ENCODE results near the gene NGFR. TPM values are rescaled to one million over a fixed set of nuclear protein-coding genes. Genes with fewer than 3 reads are reported as not detected.

NGFR gene
- total and polyA plus RNA-seq, 9 of the 15 experiments (the other 6 are each of a cell fraction or from before 2014, with no cell fraction given), result 0.07 to 0.23 (median 0.13) TPM; not detected in 4

DNA sequence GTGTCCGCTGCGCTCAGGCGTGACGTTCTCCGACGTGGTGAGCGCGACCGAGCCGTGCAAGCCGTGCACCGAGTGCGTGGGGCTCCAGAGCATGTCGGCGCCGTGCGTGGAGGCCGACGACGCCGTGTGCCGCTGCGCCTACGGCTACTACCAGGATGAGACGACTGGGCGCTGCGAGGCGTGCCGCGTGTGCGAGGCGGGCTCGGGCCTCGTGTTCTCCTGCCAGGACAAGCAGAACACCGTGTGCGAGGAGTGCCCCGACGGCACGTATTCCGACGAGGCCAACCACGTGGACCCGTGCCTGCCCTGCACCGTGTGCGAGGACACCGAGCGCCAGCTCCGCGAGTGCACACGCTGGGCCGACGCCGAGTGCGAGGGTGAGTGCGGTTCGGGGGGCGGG, 11.2 kb downstream of the NGFR start:
- H2AFZ ChIP-seq (ENCODE audit: low read depth, low read length), result no peak overlapping the region
- peaks cover 11 to 67% of the 10 kb centered on the region in 2 experiments; a peak in 4 of 5 replicates for H3K27me3 ChIP-seq (ENCODE audit: control insufficient read depth in 2 of 2, insufficient read depth in 2 of 2, low read length in 2 of 2)
- H3K4me1 ChIP-seq (replicated peaks in 1 of 2; ENCODE audit: control insufficient read depth in 2 of 2, insufficient read depth in 2 of 2, low read length in 2 of 2), result peaks cover 0 to 7% of the 10 kb centered on the region in 2 experiments; a peak in 2 of 5 replicates
- no peaks in the 10 kb centered on the region for H3K9me3 ChIP-seq (replicated peaks; ENCODE audit: control insufficient read depth, insufficient read depth, low read depth, low read length)
- peaks cover 6% of the 10 kb centered on the region; the same call in 1 of the 2 replicates for H4K20me1 ChIP-seq (replicated peaks; ENCODE audit: control insufficient read depth, insufficient read depth, low read length)
- intact Hi-C loops (cut with micrococcal nuclease), result no loop called here
- in situ Hi-C loops (cut with MboI), result no loop called here
- no peak overlapping the region for H3K27ac ChIP-seq (ENCODE audit: extremely low read depth, low read depth, low read length)
- no peaks in the 10 kb centered on the region for H3K36me3 ChIP-seq (ENCODE audit: control insufficient read depth, insufficient read depth, low read length)
- ChIA-PET CTCF (ENCODE audit: low intra/inter-chr PET ratio) (no interaction called here), POLR2A (interaction anchor here (0.5 to 1.2 kb wide), 3 partner anchors 11 to 609 kb away, joined by 3 to 6 read pairs (median 3); no protein-coding TSS in a partner anchor)
- H3K79me2 ChIP-seq (ENCODE audit: control insufficient read depth, insufficient read depth, low read length), result no peaks in the 10 kb centered on the region
- ATAC-seq (no peak), FAIRE-seq (no peak), DNase-seq (ENCODE audit: extremely low read depth in 1 of 4, low spot score in 3 of 4) (no peak)
- H3K9me1 ChIP-seq (ENCODE audit: control insufficient read depth, insufficient read depth, low read length), result no peaks in the 10 kb centered on the region
- WGBS (ENCODE audit: insufficient coverage, low coverage, missing lambda C conversion rate), result 43% methylated on average over 42 of the region's 57 CpGs
- no peak overlapping the region for H3K4me2 ChIP-seq (ENCODE audit: insufficient read depth, low read length)
- TF ChIP-seq FUS (optimal IDR thresholded peaks at IDR 0.05; ENCODE audit: low read depth, low read length), result no peak
- TF ChIP-seq, protein P1, sequence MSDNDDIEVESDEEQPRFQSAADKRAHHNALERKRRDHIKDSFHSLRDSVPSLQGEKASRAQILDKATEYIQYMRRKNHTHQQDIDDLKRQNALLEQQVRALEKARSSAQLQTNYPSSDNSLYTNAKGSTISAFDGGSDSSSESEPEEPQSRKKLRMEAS (CRISPR knock-in tag; IDR thresholded peaks at IDR 0.05), result peak; percentile 51; the same call in 1 of the 2 replicates
- TF ChIP-seq, protein P2, sequence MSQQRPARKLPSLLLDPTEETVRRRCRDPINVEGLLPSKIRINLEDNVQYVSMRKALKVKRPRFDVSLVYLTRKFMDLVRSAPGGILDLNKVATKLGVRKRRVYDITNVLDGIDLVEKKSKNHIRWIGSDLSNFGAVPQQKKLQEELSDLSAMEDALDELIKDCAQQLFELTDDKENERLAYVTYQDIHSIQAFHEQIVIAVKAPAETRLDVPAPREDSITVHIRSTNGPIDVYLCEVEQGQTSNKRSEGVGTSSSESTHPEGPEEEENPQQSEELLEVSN (IDR thresholded peaks at IDR 0.05; ENCODE audit: borderline replicate concordance in 1 of 2, extremely low read depth in 1 of 2, insufficient read depth in 1 of 2, insufficient read length in 1 of 2, low read depth in 1 of 2, low read length in 1 of 2, poor library complexity in 1 of 2, severe bottlenecking in 1 of 2), result peak; percentile 47 to 57
- H3K9ac ChIP-seq (ENCODE audit: insufficient read depth in 1 of 2, low read depth in 2 of 2, low read length in 2 of 2), result no peak overlapping the region; a peak in 1 of 4 replicates
- no peak overlapping the region for H3K4me3 ChIP-seq
- no TSS peak for BruUV-seq (replicated peaks)
